T-helper 1 cell treated with Interleukin-12 subunit alpha and Interleukin-12 subunit beta and Interleukin-4 antibody, amounts not matched to agents 30 μg/mL and 1 μg/mL, for 36 hours (primary cell): Measurements from ENCODE around the gene IP6K2.

ENCODE experiments used
- H3K27ac Mint-ChIP-seq: one replicate; pipeline ENCODE4 v1.8.0; 2021; ENCODE audit warnings: mild to moderate bottlenecking, mixed read lengths
- H3K27me3 Mint-ChIP-seq: one replicate; pipeline ENCODE4 v1.8.0; 2021; ENCODE audit warnings: low read depth, mixed read lengths
- H3K36me3 Mint-ChIP-seq: one replicate; pipeline ENCODE4 v1.8.0; 2021; ENCODE audit warnings: low read depth, mixed read lengths
- H3K4me1 Mint-ChIP-seq: one replicate; pipeline ENCODE4 v1.8.0; 2021; ENCODE audit warnings: low read depth, mixed read lengths
- H3K4me3 Mint-ChIP-seq: one replicate; pipeline ENCODE4 v1.8.0; 2021; ENCODE audit warnings: mild to moderate bottlenecking, moderate library complexity, mixed read lengths
- H3K9me3 Mint-ChIP-seq: one replicate; pipeline ENCODE4 v1.8.0; 2021; ENCODE audit warnings: mixed read lengths

IP6K2 gene

DNA sequence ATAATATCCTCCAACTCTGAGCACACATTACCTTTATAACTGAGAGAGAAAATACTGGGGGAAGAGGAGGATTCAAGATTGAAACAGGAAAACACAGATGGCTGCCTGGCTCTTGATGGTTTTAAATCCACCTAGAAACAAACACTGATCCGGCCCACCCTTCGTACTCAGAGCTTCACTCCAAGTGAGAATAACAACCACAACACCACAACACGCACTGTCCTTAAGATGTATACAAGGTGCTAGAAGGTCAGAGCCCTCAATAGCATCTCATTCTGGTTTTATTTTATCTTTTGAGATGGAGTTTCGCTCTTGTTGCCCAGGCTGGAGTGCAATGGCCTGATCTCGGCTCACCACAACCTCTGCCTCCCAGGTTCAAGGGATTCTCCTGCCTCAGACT is 9.9 kb downstream of the IP6K2 start:
- Mint-ChIP-seq H3K4me1 (peaks cover 20% of the 10 kb centered on the region), H3K27me3 (no peaks in the 10 kb centered on the region), H3K36me3 (peaks cover 23% of the 10 kb centered on the region), H3K4me3 (no peak overlapping the region), H3K27ac (no peak overlapping the region), H3K9me3 (no peaks in the 10 kb centered on the region)

DNA sequence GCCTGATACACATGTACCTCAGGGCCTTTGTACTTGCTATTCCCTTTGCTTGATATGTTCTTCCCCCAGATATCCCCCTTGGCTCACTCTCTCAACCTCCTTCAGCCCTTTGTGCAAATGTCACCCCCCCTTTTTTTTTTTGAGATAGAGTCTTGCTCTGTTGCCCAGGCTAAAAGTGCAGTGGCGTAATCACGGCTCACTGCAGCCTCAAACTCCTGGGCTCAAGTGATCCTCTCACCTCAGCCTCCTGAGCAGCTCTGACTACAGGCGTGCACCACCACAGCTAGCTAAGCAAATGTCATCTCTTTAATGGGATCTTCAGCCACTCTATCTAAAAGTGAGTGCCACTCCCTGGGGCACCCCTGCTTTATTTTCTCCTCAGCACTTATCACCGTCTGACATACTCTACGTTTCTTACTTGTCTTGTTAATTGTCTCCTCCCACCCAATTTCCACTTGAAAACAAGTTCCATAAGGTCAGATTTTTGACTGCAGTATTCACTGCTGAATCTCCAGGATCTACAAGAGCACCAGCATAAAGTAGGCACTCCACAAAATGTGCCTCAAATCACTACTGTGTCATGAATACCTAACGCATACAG is 14.6 kb downstream of the IP6K2 start:
- H3K27me3 Mint-ChIP-seq = no peaks in the 10 kb centered on the region
- H3K9me3 Mint-ChIP-seq = no peaks in the 10 kb centered on the region
- H3K36me3 Mint-ChIP-seq = peaks cover 20% of the 10 kb centered on the region
- peaks cover 11% of the 10 kb centered on the region for H3K4me1 Mint-ChIP-seq
- no peak overlapping the region for H3K27ac Mint-ChIP-seq
- H3K4me3 Mint-ChIP-seq = no peak overlapping the region

DNA sequence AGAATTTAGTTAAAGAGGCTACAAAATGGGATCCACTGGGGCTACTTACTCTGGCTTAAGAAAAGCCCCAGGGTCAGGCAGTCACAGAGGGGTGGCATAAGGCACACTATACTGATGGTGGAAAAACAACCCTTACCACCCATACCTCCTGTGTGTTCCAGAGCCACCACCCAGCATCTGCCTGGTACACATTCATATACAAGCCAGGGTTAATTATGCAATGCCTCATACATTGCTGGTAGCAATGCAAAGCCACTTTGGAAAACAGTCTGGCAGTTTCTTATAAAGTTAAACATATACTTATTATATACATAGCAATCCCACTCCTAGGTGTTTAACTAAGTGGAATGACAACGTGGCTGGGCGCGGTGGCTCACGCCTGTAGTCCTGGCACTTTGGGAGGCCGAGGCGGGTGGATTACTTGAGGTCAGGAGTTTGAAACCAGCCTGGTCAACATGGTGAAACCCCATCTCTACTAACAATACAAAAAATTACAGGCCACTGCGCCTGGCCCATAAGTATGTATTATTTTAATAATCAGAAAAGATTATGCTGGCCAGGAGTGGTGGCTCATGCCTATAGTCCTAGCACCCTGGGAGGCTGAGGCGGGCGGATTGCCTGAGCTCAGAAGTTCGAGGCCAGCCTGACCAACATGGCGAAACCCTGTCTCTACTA is 16.2 kb downstream of the IP6K2 start:
- H3K36me3 Mint-ChIP-seq = peaks cover 22% of the 10 kb centered on the region
- H3K4me1 Mint-ChIP-seq = peaks cover 11% of the 10 kb centered on the region
- H3K9me3 Mint-ChIP-seq = no peaks in the 10 kb centered on the region
- no peak overlapping the region for H3K4me3 Mint-ChIP-seq
- H3K27ac Mint-ChIP-seq = no peak overlapping the region
- H3K27me3 Mint-ChIP-seq = no peaks in the 10 kb centered on the region

DNA sequence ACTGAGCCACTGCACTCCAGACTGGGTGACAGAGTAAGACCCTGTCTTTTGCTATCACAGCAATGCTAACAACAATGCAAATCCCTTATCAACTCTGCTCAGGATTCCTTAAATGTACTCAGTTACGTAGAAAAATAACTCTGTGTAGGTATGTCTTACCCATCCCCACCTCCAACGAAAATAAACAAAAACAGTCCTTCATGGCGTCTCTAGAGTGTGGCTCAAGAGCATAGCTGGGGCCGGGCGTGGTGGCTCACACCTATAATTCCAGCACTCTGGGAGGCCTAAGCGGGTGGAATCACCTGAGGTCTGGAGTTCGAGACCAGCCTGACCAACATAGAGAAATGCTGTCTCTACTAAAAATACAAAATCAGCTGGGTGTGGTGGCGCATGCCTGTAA is 18.1 kb downstream of the IP6K2 start:
- H3K36me3 Mint-ChIP-seq = peaks cover 23% of the 10 kb centered on the region
- peaks cover 12% of the 10 kb centered on the region for H3K4me1 Mint-ChIP-seq
- H3K9me3 Mint-ChIP-seq = no peaks in the 10 kb centered on the region
- H3K27me3 Mint-ChIP-seq = no peaks in the 10 kb centered on the region
- no peak overlapping the region for H3K4me3 Mint-ChIP-seq
- H3K27ac Mint-ChIP-seq = no peak overlapping the region

DNA sequence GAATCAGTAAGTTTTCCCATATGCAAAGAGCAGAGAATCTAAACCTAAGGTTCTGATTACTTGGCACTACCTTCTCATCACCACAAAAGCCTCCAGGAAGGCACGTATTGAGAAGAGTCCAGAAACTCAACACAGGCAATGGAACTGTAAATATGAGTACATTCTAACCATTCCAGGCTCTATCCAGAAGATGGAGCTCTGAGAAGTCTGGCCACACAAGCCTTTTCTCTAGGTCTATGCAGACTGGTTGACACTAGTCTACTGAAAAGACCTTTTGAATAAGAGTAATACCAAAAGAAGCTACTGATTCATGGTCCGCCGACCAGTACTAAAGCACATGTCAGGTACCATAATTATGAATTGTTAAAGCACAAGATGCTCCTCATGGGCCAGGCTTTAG is 19.1 kb downstream of the IP6K2 start:
- peaks cover 24% of the 10 kb centered on the region for H3K36me3 Mint-ChIP-seq
- peaks cover 12% of the 10 kb centered on the region for H3K4me1 Mint-ChIP-seq
- no peak overlapping the region for H3K4me3 Mint-ChIP-seq
- H3K27me3 Mint-ChIP-seq = no peaks in the 10 kb centered on the region
- no peak overlapping the region for H3K27ac Mint-ChIP-seq
- H3K9me3 Mint-ChIP-seq = no peaks in the 10 kb centered on the region

GRCh38 chr3:48696601-48697000 is 20.4 kb downstream of the IP6K2 start:
- H3K36me3 Mint-ChIP-seq = peaks cover 20% of the 10 kb centered on the region
- H3K27me3 Mint-ChIP-seq = no peaks in the 10 kb centered on the region
- H3K27ac Mint-ChIP-seq = no peak overlapping the region
- no peaks in the 10 kb centered on the region for H3K9me3 Mint-ChIP-seq
- peaks cover 7% of the 10 kb centered on the region for H3K4me1 Mint-ChIP-seq
- H3K4me3 Mint-ChIP-seq = no peak overlapping the region

DNA sequence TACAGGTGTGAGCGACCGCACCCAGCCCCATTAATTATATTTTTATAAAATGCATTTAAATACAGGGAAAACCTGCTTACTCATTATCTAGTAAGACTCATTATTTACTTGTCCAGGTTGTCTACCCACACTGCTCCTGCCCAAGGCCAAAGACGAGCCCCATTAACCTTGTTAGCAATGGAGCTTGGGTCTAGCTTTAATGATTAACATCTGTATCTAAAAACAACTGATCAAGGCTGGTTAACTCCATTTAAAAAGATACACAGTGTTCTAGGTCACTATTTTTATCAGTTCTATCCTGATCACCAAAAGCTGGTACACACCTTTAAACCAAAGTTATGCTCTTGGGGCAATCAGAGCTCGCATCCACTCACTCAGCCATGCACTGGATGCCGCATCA is 20.9 kb downstream of the IP6K2 start:
- Mint-ChIP-seq H3K4me3 (no peak overlapping the region), H3K27ac (no peak overlapping the region), H3K36me3 (peaks cover 23% of the 10 kb centered on the region)

GRCh38 chr3:48695393-48695753 is 21.6 kb downstream of the IP6K2 start:
- Mint-ChIP-seq H3K27ac (no peak overlapping the region), H3K4me3 (no peak overlapping the region), H3K27me3 (no peaks in the 10 kb centered on the region), H3K36me3 (peaks cover 26% of the 10 kb centered on the region), H3K4me1 (peaks cover 6% of the 10 kb centered on the region), H3K9me3 (no peaks in the 10 kb centered on the region)

More for the DNA sequence above, 20.9 kb downstream of the IP6K2 start:
- H3K9me3 Mint-ChIP-seq = no peaks in the 10 kb centered on the region
- H3K4me1 Mint-ChIP-seq = peaks cover 7% of the 10 kb centered on the region
- H3K27me3 Mint-ChIP-seq = no peaks in the 10 kb centered on the region

DNA sequence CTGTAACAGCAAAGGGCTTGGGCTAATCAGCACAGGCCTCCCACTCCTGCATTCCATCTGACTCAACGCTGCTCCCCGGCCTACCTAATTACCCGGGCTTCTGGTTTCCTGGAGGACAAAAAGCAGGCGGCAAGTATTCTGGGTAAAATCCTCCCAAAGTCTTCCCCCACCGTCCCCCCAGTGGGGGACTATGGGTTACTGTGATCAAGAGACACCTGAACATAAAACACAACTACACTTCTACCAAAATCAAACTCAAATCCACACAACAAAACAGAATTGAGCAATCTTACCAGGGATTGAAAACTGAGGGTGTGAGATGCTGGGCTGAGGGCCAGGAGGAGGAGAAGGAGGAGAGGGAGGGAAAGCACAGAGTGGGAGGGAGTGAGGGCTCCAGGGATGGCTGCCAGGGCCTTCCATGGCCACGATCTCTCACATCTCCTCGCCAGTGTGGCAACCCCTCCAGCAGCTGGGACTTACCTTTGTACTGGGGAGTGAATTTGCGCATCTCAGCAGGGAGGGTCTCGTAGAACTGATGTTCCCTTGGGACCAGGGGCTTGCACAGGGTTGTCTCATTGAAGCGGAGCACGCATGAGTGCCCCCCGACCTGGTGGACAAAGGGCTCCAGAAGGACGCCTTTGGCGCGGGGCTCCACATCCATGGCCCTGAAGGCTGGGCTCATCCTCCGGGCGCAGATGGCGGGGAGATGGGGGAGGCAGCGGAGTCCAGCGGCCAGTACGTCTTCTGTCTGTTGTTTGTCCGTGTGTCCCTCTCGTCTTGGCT is 22.2 kb downstream of the IP6K2 start:
- no peak overlapping the region for H3K4me3 Mint-ChIP-seq
- no peak overlapping the region for H3K27ac Mint-ChIP-seq
- H3K36me3 Mint-ChIP-seq = peaks cover 26% of the 10 kb centered on the region
- H3K4me1 Mint-ChIP-seq = peaks cover 1% of the 10 kb centered on the region
- no peaks in the 10 kb centered on the region for H3K9me3 Mint-ChIP-seq
- H3K27me3 Mint-ChIP-seq = no peaks in the 10 kb centered on the region

GRCh38 chr3:48693826-48694225 is 23.2 kb downstream of the IP6K2 start:
- Mint-ChIP-seq H3K27ac (no peak overlapping the region), H3K27me3 (no peaks in the 10 kb centered on the region), H3K9me3 (no peaks in the 10 kb centered on the region), H3K4me1 (peaks cover 1% of the 10 kb centered on the region), H3K36me3 (peaks cover 22% of the 10 kb centered on the region), H3K4me3 (no peak overlapping the region)

- H3K36me3 Mint-ChIP-seq = peaks cover 31% of the 10 kb centered on the region
- no peak overlapping the region for H3K4me3 Mint-ChIP-seq
- H3K27ac Mint-ChIP-seq = no peak overlapping the region
- H3K27me3 Mint-ChIP-seq = no peaks in the 10 kb centered on the region
- H3K9me3 Mint-ChIP-seq = no peaks in the 10 kb centered on the region
- H3K4me1 Mint-ChIP-seq = peaks cover 1% of the 10 kb centered on the region
Measured at GRCh38 chr3:48692551-48692950, 24.5 kb downstream of the IP6K2 start.

GRCh38 chr3:48690846-48691458 is 26.1 kb downstream of the IP6K2 start:
- Mint-ChIP-seq H3K4me1 (peaks cover 7% of the 10 kb centered on the region), H3K27me3 (no peaks in the 10 kb centered on the region), H3K4me3 (no peak overlapping the region), H3K36me3 (peaks cover 30% of the 10 kb centered on the region), H3K9me3 (no peaks in the 10 kb centered on the region), H3K27ac (no peak overlapping the region)

- Mint-ChIP-seq H3K4me1 (peaks cover 15% of the 10 kb centered on the region), H3K9me3 (no peaks in the 10 kb centered on the region), H3K4me3 (no peak overlapping the region), H3K27me3 (no peaks in the 10 kb centered on the region), H3K27ac (no peak overlapping the region), H3K36me3 (peaks cover 22% of the 10 kb centered on the region)
Measured at GRCh38 chr3:48689384-48689783, 27.6 kb downstream of the IP6K2 start.

DNA sequence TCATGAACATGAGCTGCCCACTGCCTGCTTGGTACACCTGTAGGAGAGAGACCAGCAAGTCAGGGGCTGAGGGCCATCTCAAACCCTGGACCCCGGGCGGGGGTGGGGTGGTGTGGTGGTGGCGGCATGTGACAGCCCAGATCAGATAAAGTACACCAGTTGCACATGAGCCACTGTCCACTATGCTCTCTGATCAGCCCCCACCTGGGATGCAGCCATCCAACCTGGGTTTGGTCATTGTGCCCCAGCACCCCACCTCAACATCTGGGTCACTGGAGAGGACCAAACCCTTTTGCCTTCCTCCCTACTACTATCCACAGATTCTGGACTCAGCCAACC is 28.3 kb downstream of the IP6K2 start:
- H3K9me3 Mint-ChIP-seq = no peaks in the 10 kb centered on the region
- no peak overlapping the region for H3K27ac Mint-ChIP-seq
- H3K27me3 Mint-ChIP-seq = no peaks in the 10 kb centered on the region
- peaks cover 22% of the 10 kb centered on the region for H3K36me3 Mint-ChIP-seq
- H3K4me1 Mint-ChIP-seq = peaks cover 19% of the 10 kb centered on the region
- H3K4me3 Mint-ChIP-seq = no peak overlapping the region
